ENCODE data around the gene TREM1. TPM values are rescaled to one million over a fixed set of nuclear protein-coding genes. Genes with fewer than 3 reads are reported as not detected.

TREM1 gene
- total RNA-seq, 2 experiments from 2014 or later: 0.19 to 0.51 TPM

GRCh38 chr6:41269166-41269565 lies 17.3 kb downstream of the TREM1 start:
- ChIA-PET CTCF (ENCODE audit: unreplicated experiment) (no interaction called here), POLR2A (no interaction called here)
- Histone ChIP-seq H3K4me3 (ENCODE audit: low read depth, low read length, poor library complexity, severe bottlenecking) (no peak overlapping the region), H3K4me1 (ENCODE audit: insufficient read depth, low read length, poor library complexity, severe bottlenecking) (no peaks in the 10 kb centered on the region), H3K4me2 (ENCODE audit: low read length) (no peak overlapping the region), H3K9me3 (ENCODE audit: low read length) (no peaks in the 10 kb centered on the region), H3K9me2 (ENCODE audit: insufficient read depth, low read length) (no peaks in the 10 kb centered on the region), H4K20me1 (ENCODE audit: insufficient read depth, low read length) (no peaks in the 10 kb centered on the region), H3K79me2 (ENCODE audit: insufficient read depth, low read depth, low read length) (no peaks in the 10 kb centered on the region), H3K36me3 (ENCODE audit: insufficient read depth, low read length) (no peaks in the 10 kb centered on the region), H3K27ac (ENCODE audit: low read depth, low read length, poor library complexity, severe bottlenecking) (no peak overlapping the region), H2AFZ (ENCODE audit: low read length) (no peak overlapping the region)
- BruUV-seq (replicated peaks): no TSS peak
- intact Hi-C loops (cut with micrococcal nuclease; ENCODE audit: unreplicated experiment): no loop called here
- no peak for DNase-seq (ENCODE audit: low spot score)
- TF ChIP-seq EZH2phosphoT487 (IDR thresholded peaks at IDR 0.05; ENCODE audit: borderline replicate concordance, low read depth, low read length): no peak
- no peak for TF ChIP-seq CTCF (conservative IDR thresholded peaks at IDR 0.05; ENCODE audit: low read length)

- H3K9me2 ChIP-seq (ENCODE audit: insufficient read depth, low read length): no peaks in the 10 kb centered on the region
- no peaks in the 10 kb centered on the region for H4K20me1 ChIP-seq (ENCODE audit: insufficient read depth, low read length)
- H2AFZ ChIP-seq (ENCODE audit: low read length): no peak overlapping the region
- DNase-seq (ENCODE audit: low spot score): no peak
- no peak for TF ChIP-seq CTCF (conservative IDR thresholded peaks at IDR 0.05; ENCODE audit: low read length)
- TF ChIP-seq EZH2phosphoT487 (IDR thresholded peaks at IDR 0.05; ENCODE audit: borderline replicate concordance, low read depth, low read length): no peak
- no peak overlapping the region for H3K4me2 ChIP-seq (ENCODE audit: low read length)
- CTCF ChIA-PET (ENCODE audit: unreplicated experiment): no interaction called here
- no peaks in the 10 kb centered on the region for H3K4me1 ChIP-seq (ENCODE audit: insufficient read depth, low read length, poor library complexity, severe bottlenecking)
- POLR2A ChIA-PET: no interaction called here
- no peak overlapping the region for H3K27ac ChIP-seq (ENCODE audit: low read depth, low read length, poor library complexity, severe bottlenecking)
- no peaks in the 10 kb centered on the region for H3K36me3 ChIP-seq (ENCODE audit: insufficient read depth, low read length)
- intact Hi-C loops (cut with micrococcal nuclease; ENCODE audit: unreplicated experiment): no loop called here
- H3K4me3 ChIP-seq (ENCODE audit: low read depth, low read length, poor library complexity, severe bottlenecking): no peak overlapping the region
- 0 out of 2 replicates have a peak, but pooled peaks cover 4% of the 10 kb centered on the region for H3K9me3 ChIP-seq (ENCODE audit: low read length)
- H3K79me2 ChIP-seq (ENCODE audit: insufficient read depth, low read depth, low read length): no peaks in the 10 kb centered on the region
- BruUV-seq (replicated peaks): no TSS peak
These were observed 18.0 kb downstream of the TREM1 start for GRCh38 chr6:41268478-41268877.

GRCh38 chr6:41266541-41266940 lies 19.9 kb downstream of the TREM1 start:
- TF ChIP-seq CTCF (conservative IDR thresholded peaks at IDR 0.05; ENCODE audit: low read length) (no peak), EZH2phosphoT487 (IDR thresholded peaks at IDR 0.05; ENCODE audit: borderline replicate concordance, low read depth, low read length) (no peak)
- no peak for DNase-seq (ENCODE audit: low spot score)
- no peak overlapping the region for H3K4me3 ChIP-seq (ENCODE audit: low read depth, low read length, poor library complexity, severe bottlenecking)
- H3K79me2 ChIP-seq (ENCODE audit: insufficient read depth, low read depth, low read length): no peaks in the 10 kb centered on the region
- H3K27ac ChIP-seq (ENCODE audit: low read depth, low read length, poor library complexity, severe bottlenecking): no peak overlapping the region
- no peak overlapping the region for H2AFZ ChIP-seq (ENCODE audit: low read length)
- ChIA-PET CTCF (ENCODE audit: unreplicated experiment) (no interaction called here), POLR2A (no interaction called here)
- intact Hi-C loops (cut with micrococcal nuclease; ENCODE audit: unreplicated experiment): no loop called here
- no peaks in the 10 kb centered on the region for H3K4me1 ChIP-seq (ENCODE audit: insufficient read depth, low read length, poor library complexity, severe bottlenecking)
- no peaks in the 10 kb centered on the region for H3K36me3 ChIP-seq (ENCODE audit: insufficient read depth, low read length)
- H3K4me2 ChIP-seq (ENCODE audit: low read length): no peak overlapping the region
- no peaks in the 10 kb centered on the region for H3K9me2 ChIP-seq (ENCODE audit: insufficient read depth, low read length)
- BruUV-seq (replicated peaks): no TSS peak
- H3K9me3 ChIP-seq (ENCODE audit: low read length): peaks cover 18% of the 10 kb centered on the region
- H4K20me1 ChIP-seq (ENCODE audit: insufficient read depth, low read length): no peaks in the 10 kb centered on the region
